H9 (cell line): ENCODE results near the gene CFAP107. TPM values are rescaled to one million over a fixed set of nuclear protein-coding genes. Genes with fewer than 3 reads are reported as not detected.
A peak's percentile ranks its signal among the peaks of the same experiment; 100 is the strongest.

ENCODE experiments used
- DNase-seq: peaks from one replicate; pipeline ENCODE4 v3.0.0-alpha.2; 2017
- H2AFZ ChIP-seq: one replicate; pipeline ENCODE4 v1.6.1; 2013; ENCODE audit warnings: mild to moderate bottlenecking, low read length, control low read depth, moderate library complexity
- H2AK5ac ChIP-seq: 2 replicates; pipeline ENCODE4 v1.6.1; 2013; ENCODE audit warnings: low read length, control low read depth, mixed read lengths; ENCODE audit not compliant: insufficient read length
- H2BK120ac ChIP-seq: one replicate; pipeline ENCODE4 v1.6.1; 2013; ENCODE audit warnings: low read depth, mild to moderate bottlenecking, low read length, control low read depth, inconsistent platforms; ENCODE audit not compliant: poor library complexity, severe bottlenecking
- H2BK12ac ChIP-seq: 2 replicates; pipeline ENCODE4 v1.6.1; 2013; ENCODE audit warnings: low read length, control low read depth, mixed read lengths, low read depth; ENCODE audit not compliant: insufficient read length
- H2BK15ac ChIP-seq: 2 replicates; pipeline ENCODE4 v1.6.1; 2013; ENCODE audit warnings: low read depth, low read length, control low read depth
- H2BK20ac ChIP-seq: one replicate; pipeline ENCODE4 v1.6.1; 2013; ENCODE audit warnings: low read depth, mild to moderate bottlenecking, low read length, control low read depth, inconsistent platforms; ENCODE audit not compliant: poor library complexity, severe bottlenecking
- H2BK5ac ChIP-seq: 2 replicates; pipeline ENCODE4 v1.6.1; 2013; ENCODE audit warnings: low read length, control low read depth, mixed read lengths; ENCODE audit not compliant: insufficient read length
- H3K14ac ChIP-seq: 2 replicates; pipeline ENCODE4 v1.6.1; 2013; ENCODE audit warnings: low read length, control low read depth; ENCODE audit not compliant: insufficient read depth
- H3K18ac ChIP-seq: 2 replicates; pipeline ENCODE4 v1.6.1; 2013; ENCODE audit warnings: low read depth, mild to moderate bottlenecking, mixed read lengths, low read length, control low read depth; ENCODE audit not compliant: insufficient read length
- H3K23ac ChIP-seq: 2 replicates; pipeline ENCODE4 v1.6.1; 2013; ENCODE audit warnings: low read length, control low read depth, mixed read lengths, low read depth; ENCODE audit not compliant: insufficient read length
- H3K23me2 ChIP-seq: 2 replicates; pipeline ENCODE4 v1.6.1; 2013; ENCODE audit warnings: low read depth, mild to moderate bottlenecking, mixed read lengths, low read length, control low read depth; ENCODE audit not compliant: insufficient read length, poor library complexity, severe bottlenecking
- H3K27ac ChIP-seq: 2 replicates; pipeline ENCODE4 v1.5.1; 2013; ENCODE audit warnings: low read length, control low read depth, mixed read lengths, low read depth; ENCODE audit not compliant: insufficient read length
- H3K27me3 ChIP-seq: 2 replicates; pipeline ENCODE4 v1.6.1; 2013; ENCODE audit warnings: low read length, control low read depth, inconsistent platforms; ENCODE audit not compliant: insufficient read depth
- H3K4ac ChIP-seq: 2 replicates; pipeline ENCODE4 v1.6.1; 2013; ENCODE audit warnings: low read depth, mild to moderate bottlenecking, control low read depth, inconsistent platforms, low read length, moderate library complexity
- H3K4me1 ChIP-seq: 2 replicates; pipeline ENCODE4 v1.6.1; 2013; ENCODE audit warnings: low read length, control low read depth, inconsistent platforms; ENCODE audit not compliant: insufficient read depth
- H3K4me2 ChIP-seq: 2 replicates; pipeline ENCODE4 v1.6.1; 2013; ENCODE audit warnings: low read length, control low read depth, mixed read lengths; ENCODE audit not compliant: insufficient read length, insufficient read depth
- H3K56ac ChIP-seq: 2 replicates; pipeline ENCODE4 v1.6.1; 2013; ENCODE audit warnings: low read depth, mild to moderate bottlenecking, mixed read lengths, low read length, control low read depth; ENCODE audit not compliant: insufficient read length
- H3K79me1 ChIP-seq: 2 replicates; pipeline ENCODE4 v1.6.1; 2013; ENCODE audit warnings: low read depth, mild to moderate bottlenecking, moderate library complexity, low read length, control low read depth, inconsistent platforms; ENCODE audit not compliant: insufficient read depth, poor library complexity, severe bottlenecking
- H3K79me2 ChIP-seq: 2 replicates; pipeline ENCODE4 v1.6.1; 2013; ENCODE audit warnings: low read length, control low read depth, inconsistent platforms; ENCODE audit not compliant: insufficient read depth
- H3K9ac ChIP-seq: 2 replicates; pipeline ENCODE4 v1.6.1; 2013; ENCODE audit warnings: low read length, control low read depth, mixed read lengths; ENCODE audit not compliant: insufficient read length; ENCODE audit errors: extremely low read depth
- H3K9me3 ChIP-seq: one replicate; pipeline ENCODE4 v1.6.1; 2013; ENCODE audit warnings: low read depth, low read length, inconsistent platforms; ENCODE audit not compliant: control insufficient read depth
- H3T11ph ChIP-seq: one replicate; pipeline ENCODE4 v1.6.1; 2013; ENCODE audit warnings: mild to moderate bottlenecking, low read length, control low read depth, inconsistent platforms
- H4K20me1 ChIP-seq: one replicate; pipeline ENCODE4 v1.6.1; 2013; ENCODE audit not compliant: control insufficient read depth, insufficient read length, insufficient read depth
- H4K5ac ChIP-seq: 2 replicates; pipeline ENCODE4 v1.6.1; 2013; ENCODE audit warnings: low read depth, mild to moderate bottlenecking, mixed read lengths, low read length, control low read depth; ENCODE audit not compliant: insufficient read length
- H4K8ac ChIP-seq: replicated peaks from 2 replicates; pipeline ENCODE4 v1.6.1; 2013; ENCODE audit warnings: low read length, control low read depth, mixed read lengths, low read depth; ENCODE audit not compliant: insufficient read length
- H4K91ac ChIP-seq: 2 replicates; pipeline ENCODE4 v1.6.1; 2013; ENCODE audit warnings: low read depth, mild to moderate bottlenecking, moderate library complexity, mixed read lengths, low read length, control low read depth; ENCODE audit not compliant: insufficient read length
- H3K27ac Mint-ChIP-seq, 3 experiments: 2 replicates in 2 of 3; 3 replicates in 1 of 3; pipeline ENCODE4 v1.8.0; 2020 to 2021; ENCODE audit warnings: mixed read lengths in 3 of 3, mild to moderate bottlenecking in 1 of 3, moderate library complexity in 1 of 3
- H3K27me3 Mint-ChIP-seq: 2 replicates; pipeline ENCODE4 v1.8.0; 2021; ENCODE audit warnings: low read depth, mild to moderate bottlenecking, moderate library complexity, mixed read lengths
- H3K36me3 Mint-ChIP-seq, 3 experiments: 2 replicates in 2 of 3; 3 replicates in 1 of 3; pipeline ENCODE4 v1.8.0; 2020 to 2021; ENCODE audit warnings: low read depth in 3 of 3, mixed read lengths in 3 of 3; ENCODE audit not compliant: insufficient read depth in 1 of 3
- H3K4me1 Mint-ChIP-seq, 2 experiments: 2 replicates each; pipeline ENCODE4 v1.8.0; 2020; ENCODE audit warnings: mixed read lengths in 2 of 2
- H3K4me3 Mint-ChIP-seq, 2 experiments: 2 replicates in 1 of 2; 3 replicates in 1 of 2; pipeline ENCODE4 v1.8.0; 2020 to 2021; ENCODE audit warnings: mild to moderate bottlenecking in 2 of 2, mixed read lengths in 2 of 2, moderate library complexity in 1 of 2
- H3K9me3 Mint-ChIP-seq, 2 experiments: 2 replicates in 1 of 2; 3 replicates in 1 of 2; pipeline ENCODE4 v1.8.0; 2020; ENCODE audit warnings: mild to moderate bottlenecking in 2 of 2, mixed read lengths in 2 of 2, moderate library complexity in 1 of 2
- WGBS: extraction: QIAGEN DNeasy Blood & Tissue Kit; methylation state at CpG from one replicate; pipeline ENCODE4 v1.1.7; 2013; ENCODE audit warnings: missing lambda C conversion rate, low lambda C conversion rate, mixed read lengths; ENCODE audit not compliant: insufficient read length; ENCODE audit errors: extremely low coverage; 5-methylcytosine and 5-hydroxymethylcytosine counted together
- total RNA-seq: library from RNA; stranded (reverse); gene quantifications from 2 replicates; pipeline ENCODE4 v1.2.1, GENCODE V29; 2021
- TF ChIP-seq, protein P1 (sequence below): fragments of 200-600 bp; sonication (generic); conservative IDR thresholded peaks from 3 replicates; pipeline ENCODE4 v1.8.0; 2021; ENCODE audit warnings: antibody characterized with exemption, mild to moderate bottlenecking

CFAP107 gene
- total RNA-seq, 1 experiment from 2014 or later, result not detected

DNA sequence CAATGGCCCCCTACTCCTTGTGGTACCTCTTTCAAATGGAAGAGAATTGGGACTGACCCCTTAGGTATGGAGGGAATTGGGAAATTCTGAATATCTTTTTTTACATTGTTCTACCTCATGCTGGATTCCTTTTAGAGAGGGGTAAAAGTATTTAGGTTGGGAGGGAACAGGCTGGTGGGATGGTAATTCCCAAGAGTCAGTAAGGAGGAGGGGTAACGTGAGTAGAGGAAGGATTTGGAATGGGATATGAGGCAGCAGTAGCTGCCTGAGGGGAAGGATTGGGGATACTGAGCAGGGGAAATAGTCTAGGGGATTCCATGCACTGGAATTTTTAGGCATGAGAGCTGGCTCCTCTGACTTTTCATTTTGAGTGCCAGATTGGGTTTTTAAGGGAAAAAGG lies 33.9 kb upstream of the CFAP107 start:
- Histone ChIP-seq H4K91ac (no peak overlapping the region), H3K4me2 (no peak overlapping the region), H2AFZ (no peak overlapping the region), H3K23ac (no peak overlapping the region), H4K20me1 (no peaks in the 10 kb centered on the region), H3K18ac (no peak overlapping the region), H2BK20ac (no peak overlapping the region), H3K56ac (no peak overlapping the region), H3K9me3 (no peaks in the 10 kb centered on the region), H4K8ac (no peak overlapping the region), H3K14ac (no peak overlapping the region), H3K79me1 (no peaks in the 10 kb centered on the region), H3T11ph (no peak overlapping the region), H3K27me3 (no peaks in the 10 kb centered on the region), H2BK120ac (no peak overlapping the region), H3K4ac (no peak overlapping the region), H4K5ac (no peak overlapping the region), H2AK5ac (no peak overlapping the region), H2BK5ac (no peak overlapping the region), H3K4me1 (peaks cover 19% of the 10 kb centered on the region; the same call in 1 of the 2 replicates), H2BK15ac (no peak overlapping the region), H3K9ac (no peak overlapping the region), H3K27ac (no peak overlapping the region), H3K79me2 (no peaks in the 10 kb centered on the region), H3K23me2 (no peaks in the 10 kb centered on the region), H2BK12ac (no peak overlapping the region)
- H3K36me3 Mint-ChIP-seq, result no peaks in the 10 kb centered on the region; a peak in 1 of 7 replicates
- peaks cover 53 to 55% of the 10 kb centered on the region in 2 experiments for H3K4me1 Mint-ChIP-seq
- peak overlapping the region in 1 of 3 experiments; percentile 78; a peak in 1 of 7 replicates for H3K27ac Mint-ChIP-seq
- H3K4me3 Mint-ChIP-seq, result no peak overlapping the region
- WGBS, result no CpG with 5 or more reads among the region's 1 CpG
- no peak for DNase-seq
- H3K9me3 Mint-ChIP-seq, result no peaks in the 10 kb centered on the region
- no peaks in the 10 kb centered on the region; the same call in 1 of the 2 replicates for H3K27me3 Mint-ChIP-seq
- TF ChIP-seq, protein P1, sequence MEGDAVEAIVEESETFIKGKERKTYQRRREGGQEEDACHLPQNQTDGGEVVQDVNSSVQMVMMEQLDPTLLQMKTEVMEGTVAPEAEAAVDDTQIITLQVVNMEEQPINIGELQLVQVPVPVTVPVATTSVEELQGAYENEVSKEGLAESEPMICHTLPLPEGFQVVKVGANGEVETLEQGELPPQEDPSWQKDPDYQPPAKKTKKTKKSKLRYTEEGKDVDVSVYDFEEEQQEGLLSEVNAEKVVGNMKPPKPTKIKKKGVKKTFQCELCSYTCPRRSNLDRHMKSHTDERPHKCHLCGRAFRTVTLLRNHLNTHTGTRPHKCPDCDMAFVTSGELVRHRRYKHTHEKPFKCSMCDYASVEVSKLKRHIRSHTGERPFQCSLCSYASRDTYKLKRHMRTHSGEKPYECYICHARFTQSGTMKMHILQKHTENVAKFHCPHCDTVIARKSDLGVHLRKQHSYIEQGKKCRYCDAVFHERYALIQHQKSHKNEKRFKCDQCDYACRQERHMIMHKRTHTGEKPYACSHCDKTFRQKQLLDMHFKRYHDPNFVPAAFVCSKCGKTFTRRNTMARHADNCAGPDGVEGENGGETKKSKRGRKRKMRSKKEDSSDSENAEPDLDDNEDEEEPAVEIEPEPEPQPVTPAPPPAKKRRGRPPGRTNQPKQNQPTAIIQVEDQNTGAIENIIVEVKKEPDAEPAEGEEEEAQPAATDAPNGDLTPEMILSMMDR, result no peak
